K562 (cell line): ENCODE data around the gene MAPK8IP2. TPM values are rescaled to one million over a fixed set of nuclear protein-coding genes. Genes with fewer than 3 reads are reported as not detected.

Experiments used
- ATF2 ChIP-seq: sonication (generic); formaldehyde crosslinking; IDR thresholded peaks from 2 replicates; pipeline ENCODE4 v1.8.1; 2022; ENCODE audit warnings: missing genetic modification reagents
- ATF7 ChIP-seq: fragments of 450-650 bp; IDR thresholded peaks from 2 replicates; pipeline ENCODE4 v1.7.1; 2014; ENCODE audit warnings: mild to moderate bottlenecking, moderate library complexity
- CBFA2T2 ChIP-seq: fragments of 450-650 bp; conservative IDR thresholded peaks from 2 replicates; pipeline ENCODE4 v1.6.1; 2017; ENCODE audit warnings: mild to moderate bottlenecking
- CC2D1A ChIP-seq: fragments of 450-650 bp; IDR thresholded peaks from 2 replicates; pipeline ENCODE4 v1.6.1; 2017; ENCODE audit warnings: mild to moderate bottlenecking
- ETV1 ChIP-seq: fragments of 450-650 bp; conservative IDR thresholded peaks from 2 replicates; pipeline ENCODE4 v1.6.1; 2016; ENCODE audit warnings: missing genetic modification characterization, control low read depth, low read depth, missing compliant biosample characterization
- EWSR1 ChIP-seq: fragments of 450-650 bp; IDR thresholded peaks from 2 replicates; pipeline ENCODE4 v1.6.1; 2018; ENCODE audit warnings: borderline replicate concordance, mild to moderate bottlenecking, low read depth, moderate library complexity; ENCODE audit not compliant: partially characterized antibody
- FOXP1 ChIP-seq: sonication (generic); formaldehyde crosslinking; IDR thresholded peaks from 2 replicates; pipeline ENCODE4 v1.8.0; 2022; ENCODE audit warnings: mild to moderate bottlenecking, missing genetic modification reagents
- GTF2E2 ChIP-seq: fragments of 200-800 bp; sonication (Bioruptor generic); IDR thresholded peaks from 2 replicates; pipeline ENCODE4 v1.6.1; 2016; ENCODE audit warnings: missing genetic modification characterization, missing compliant biosample characterization
- HDAC8 ChIP-seq: fragments of 450-650 bp; IDR thresholded peaks from 2 replicates; pipeline ENCODE4 v1.6.1; 2016; ENCODE audit warnings: mild to moderate bottlenecking, missing genetic modification characterization, moderate library complexity, missing compliant biosample characterization
- KDM2B ChIP-seq: fragments of 250-450 bp; sonication (Bioruptor Pico); IDR thresholded peaks from 2 replicates; pipeline ENCODE4 v1.8.0; 2021; ENCODE audit warnings: mild to moderate bottlenecking, moderate library complexity
- MAFG ChIP-seq: fragments of 450-650 bp; conservative IDR thresholded peaks from 2 replicates; pipeline ENCODE4 v1.6.1; 2016; ENCODE audit warnings: missing genetic modification characterization, missing compliant biosample characterization
- MYNN ChIP-seq, 2 experiments: sonication (generic); formaldehyde crosslinking in 1 of 2; IDR thresholded peaks; 2 replicates each; pipeline versions ENCODE4 v1.5.0 to v1.6.1; 2016 to 2020; ENCODE audit warnings: antibody characterized with exemption in 1 of 2, missing genetic modification reagents in 1 of 2
- POU5F1 ChIP-seq: fragments of 150-350 bp; IDR thresholded peaks from 2 replicates; pipeline ENCODE4 v1.6.1; 2014; ENCODE audit warnings: borderline replicate concordance, low read length, low read depth, mild to moderate bottlenecking; ENCODE audit not compliant: partially characterized antibody
- PYGO2 ChIP-seq: fragments of 450-650 bp; IDR thresholded peaks from 2 replicates; pipeline ENCODE4 v1.6.1; 2016; ENCODE audit warnings: mild to moderate bottlenecking, missing genetic modification characterization, moderate library complexity, missing compliant biosample characterization
- RFX5 ChIP-seq: IDR thresholded peaks from 2 replicates; pipeline ENCODE4 v1.6.1; 2011; ENCODE audit warnings: low read depth, mild to moderate bottlenecking, improper control_type of control experiment, low read length
- SP1 ChIP-seq: sonication (generic); formaldehyde crosslinking; IDR thresholded peaks from 2 replicates; pipeline ENCODE4 v1.8.1; 2022; ENCODE audit warnings: mild to moderate bottlenecking, missing genetic modification reagents
- TBL1XR1 ChIP-seq, 2 experiments: IDR thresholded peaks; 2 replicates each; pipeline ENCODE4 v1.6.1; 2012; ENCODE audit warnings: improper control_type of control experiment in 2 of 2, low read length in 2 of 2, mild to moderate bottlenecking in 1 of 2
- TCF15 ChIP-seq: fragments of 250-450 bp; sonication (Bioruptor Pico); IDR thresholded peaks from 2 replicates; pipeline ENCODE4 v1.8.0; 2022; ENCODE audit warnings: moderate library complexity, mild to moderate bottlenecking, inconsistent platforms
- TGIF2 ChIP-seq: sonication (generic); formaldehyde crosslinking; IDR thresholded peaks from 2 replicates; pipeline ENCODE4 v1.8.1; 2022; ENCODE audit warnings: mild to moderate bottlenecking, missing genetic modification reagents, moderate library complexity
- UBTF ChIP-seq, 2 experiments: IDR thresholded peaks; 2 replicates each; pipeline ENCODE4 v1.6.1; 2012; ENCODE audit warnings: improper control_type of control experiment in 2 of 2, low read depth in 2 of 2, low read length in 2 of 2, borderline replicate concordance in 1 of 2
- ZFP36 ChIP-seq: fragments of 150-350 bp; IDR thresholded peaks from 2 replicates; pipeline ENCODE4 v1.6.1; 2018; ENCODE audit warnings: low read length, low read depth; ENCODE audit not compliant: partially characterized antibody
- ZNF140 ChIP-seq: fragments of 250-450 bp; sonication (Bioruptor Pico); IDR thresholded peaks from 2 replicates; pipeline ENCODE4 v1.8.0; 2021; ENCODE audit warnings: moderate library complexity, mild to moderate bottlenecking, inconsistent platforms
- ZNF143 ChIP-seq: sonication (generic); formaldehyde crosslinking; IDR thresholded peaks from 2 replicates; pipeline ENCODE4 v1.9.0; 2022; ENCODE audit warnings: mild to moderate bottlenecking, missing genetic modification reagents
- ZNF184 ChIP-seq: sonication (generic); formaldehyde crosslinking; IDR thresholded peaks from 2 replicates; pipeline ENCODE4 v1.5.0; 2020; ENCODE audit warnings: missing genetic modification reagents
- ZNF232 ChIP-seq: sonication (generic); formaldehyde crosslinking; IDR thresholded peaks from 2 replicates; pipeline ENCODE4 v1.8.0; 2022; ENCODE audit warnings: mild to moderate bottlenecking, missing genetic modification reagents
- ZNF431 ChIP-seq: sonication (generic); formaldehyde crosslinking; IDR thresholded peaks from 2 replicates; pipeline ENCODE4 v1.8.0; 2022; ENCODE audit warnings: mild to moderate bottlenecking, missing genetic modification reagents
- ZNF436 ChIP-seq: fragments of 250-450, 450-650 bp; sonication (Bioruptor Pico); formaldehyde crosslinking; IDR thresholded peaks from 2 replicates; pipeline ENCODE4 v1.7.0; 2020; ENCODE audit warnings: mild to moderate bottlenecking
- polyA plus RNA-seq, 8 experiments: library from polyadenylated mRNA; depleted of rRNA in 4 of 8; stranded (reverse) in 5 of 8; unstranded in 3 of 8; fragments of >200 nt; fragmentation: Nextera tagmentation in 2 of 8; fragmentation: Illumina TruSeq in 1 of 8; extraction: Ambion mirVana in 2 of 8; extraction: Trizol in 1 of 8; gene quantifications; 2 replicates each; pipeline versions ENCODE4 v1.2.1 to v1.2.3, GENCODE V29; 2011 to 2014; ENCODE audit warnings: inconsistent platforms in 1 of 8, missing spikeins in 1 of 8
- total RNA-seq, 7 experiments: library from RNA; depleted of rRNA in 6 of 7; stranded (reverse); fragments of >200 nt in 6 of 7; fragmentation: Illumina TruSeq in 2 of 7; extraction: Trizol in 2 of 7; gene quantifications; 2 replicates each; pipeline versions ENCODE4 v1.2.1 to v1.2.3, GENCODE V29; 2011 to 2021; ENCODE audit warnings: low replicate concordance in 1 of 7

MAPK8IP2 gene
- total and polyA plus RNA-seq, 9 of the 15 experiments (the other 6 are each of a cell fraction or from before 2014, with no cell fraction given): 0.01 to 0.47 (median 0.07) TPM; not detected in 2

- TF ChIP-seq ZNF184 (peak; percentile 79; the same call in 1 of the 2 replicates), ETV1 (tag) (no peak), MYNN (IDR thresholded peaks at IDR 0.05) (no peak), MYNN (CRISPR knock-in tag; IDR thresholded peaks at IDR 0.05) (peak; percentile 90), POU5F1 (no peak), EWSR1 (no peak), TCF15 (CRISPR knock-in tag) (no peak), GTF2E2 (no peak), ZFP36 (no peak), SP1 (CRISPR knock-in tag) (peak; percentile 53; the same call in 1 of the 2 replicates), KDM2B (CRISPR knock-in tag) (no peak), ATF7 (no peak), UBTF (IDR thresholded peaks at IDR 0.05; ENCODE audit: borderline replicate concordance in 1 of 2, low read depth in 2 of 2, low read length in 2 of 2) (peak in 1 of 2 experiments; percentile 65; a peak in 1 of 4 replicates), ATF2 (CRISPR knock-in tag) (peak; percentile 64; the same call in 1 of the 2 replicates), ZNF436 (CRISPR knock-in tag) (no peak), TGIF2 (CRISPR knock-in tag) (peak; percentile 98; the same call in 1 of the 2 replicates), ZNF140 (CRISPR knock-in tag) (no peak), ZNF431 (CRISPR knock-in tag) (peak; percentile 80), PYGO2 (tag) (no peak), TBL1XR1 (IDR thresholded peaks at IDR 0.05; ENCODE audit: low read length in 2 of 2) (no peak), CBFA2T2 (no peak), ZNF143 (CRISPR knock-in tag) (no peak; the same call in 1 of the 2 replicates), MAFG (tag) (no peak), HDAC8 (tag) (no peak), RFX5 (no peak), CC2D1A (no peak), FOXP1 (peak; percentile 99), ZNF232 (CRISPR knock-in tag) (peak; percentile 98)
Measured at GRCh38 chr22:50599816-50600455, 657 bp upstream of the MAPK8IP2 start (continued).
